IMR-90 (cell line): ENCODE measurements around the gene DOCK10. TPM values are rescaled to one million over a fixed set of nuclear protein-coding genes. Genes with fewer than 3 reads are reported as not detected.

Source experiments
- ATAC-seq: fragments of 200-7000 bp; cut with Tn5 transposase; 2 replicates; pipeline ENCODE4 v1.9.1; 2020; ENCODE audit warnings: low read depth, mild to moderate bottlenecking, moderate library complexity
- BruUV-seq: library from RNA; stranded (reverse); fragments of 400-500 nt; replicated peaks from 2 replicates; lab custom pipeline; 2021; lab: Mats Ljungman, UMichigan
- CTCF ChIA-PET: fragments of 300-600 bp; formaldehyde crosslinking; extraction: SDS; loops from one replicate; lab custom pipeline; 2021; ENCODE audit warnings: antibody characterized with exemption; lab: Yijun Ruan, JAX
- POLR2A ChIA-PET: fragments of 300-600 bp; sonication (Branson Sonifier 250); formaldehyde crosslinking; loops from one replicate; lab custom pipeline; 2022; ENCODE audit warnings: antibody characterized with exemption; ENCODE audit not compliant: unreplicated experiment; lab: Charles Lee
- DNase-seq: peaks from one replicate; pipeline ENCODE4 v3.0.0; 2013
- H2AFZ ChIP-seq: replicated peaks from 2 replicates; pipeline ENCODE3; 2013; ENCODE audit warnings: low read length, mild to moderate bottlenecking; ENCODE audit not compliant: poor library complexity
- H2AK5ac ChIP-seq: 2 replicates; pipeline ENCODE4 v1.6.1; 2013; ENCODE audit warnings: low read depth, low read length, inconsistent platforms
- H2AK9ac ChIP-seq: replicated peaks from 2 replicates; pipeline ENCODE3; 2013; ENCODE audit warnings: mild to moderate bottlenecking, low read depth, low read length, moderate library complexity; ENCODE audit not compliant: poor library complexity
- H2BK120ac ChIP-seq: 2 replicates; pipeline ENCODE4 v1.6.1; 2013; ENCODE audit warnings: low read depth, low read length, inconsistent platforms
- H2BK15ac ChIP-seq: 3 replicates; pipeline ENCODE4 v1.6.1; 2013; ENCODE audit warnings: low read depth, low read length, inconsistent platforms
- H2BK20ac ChIP-seq: 2 replicates; pipeline ENCODE4 v1.6.1; 2013; ENCODE audit warnings: low read depth, mild to moderate bottlenecking, inconsistent platforms, low read length, moderate library complexity
- H2BK5ac ChIP-seq: 2 replicates; pipeline ENCODE4 v1.6.1; 2013; ENCODE audit warnings: mild to moderate bottlenecking, low read depth, low read length, inconsistent platforms; ENCODE audit not compliant: poor library complexity, severe bottlenecking
- H3K14ac ChIP-seq: replicated peaks from 2 replicates; pipeline ENCODE4 v1.6.1; 2013; ENCODE audit warnings: low read depth, low read length, inconsistent platforms
- H3K18ac ChIP-seq: 2 replicates; pipeline ENCODE4 v1.6.1; 2013; ENCODE audit warnings: low read depth, low read length, control low read depth
- H3K23ac ChIP-seq: 2 replicates; pipeline ENCODE4 v1.6.1; 2013; ENCODE audit warnings: low read depth, low read length, inconsistent platforms
- H3K27ac ChIP-seq: 2 replicates; pipeline ENCODE4 v1.5.1; 2013; ENCODE audit warnings: mild to moderate bottlenecking, control low read depth, low read length; ENCODE audit not compliant: insufficient read depth
- H3K27me3 ChIP-seq: 2 replicates; pipeline ENCODE4 v1.6.1; 2013; ENCODE audit warnings: low read length; ENCODE audit not compliant: control insufficient read depth, insufficient read depth
- H3K36me3 ChIP-seq: 2 replicates; pipeline ENCODE4 v1.6.1; 2013; ENCODE audit warnings: low read length, mixed read lengths; ENCODE audit not compliant: control insufficient read depth, insufficient read depth
- H3K4ac ChIP-seq: 2 replicates; pipeline ENCODE4 v1.6.1; 2013; ENCODE audit warnings: low read depth, low read length, inconsistent platforms
- H3K4me1 ChIP-seq: 2 replicates; pipeline ENCODE4 v1.6.1; 2013; ENCODE audit warnings: low read length, mixed read lengths; ENCODE audit not compliant: control insufficient read depth, insufficient read depth
- H3K4me2 ChIP-seq: 2 replicates; pipeline ENCODE4 v1.6.1; 2013; ENCODE audit warnings: low read depth, mild to moderate bottlenecking, control low read depth, low read length, moderate library complexity
- H3K4me3 ChIP-seq: 2 replicates; pipeline ENCODE4 v1.5.1; 2013; ENCODE audit warnings: low read depth, mild to moderate bottlenecking, control low read depth, low read length, moderate library complexity; ENCODE audit not compliant: insufficient read depth
- H3K56ac ChIP-seq: 2 replicates; pipeline ENCODE4 v1.6.1; 2013; ENCODE audit warnings: low read length, inconsistent platforms; ENCODE audit not compliant: insufficient read depth; ENCODE audit errors: extremely low read depth
- H3K79me1 ChIP-seq, 2 experiments: 2 replicates each; pipeline ENCODE4 v1.6.1; 2013; ENCODE audit warnings: low read length in 2 of 2, inconsistent platforms in 1 of 2, low read depth in 1 of 2
- H3K9ac ChIP-seq: 2 replicates; pipeline ENCODE4 v1.6.1; 2013; ENCODE audit warnings: low read depth, low read length, control low read depth
- H3K9me1 ChIP-seq: 2 replicates; pipeline ENCODE4 v1.6.1; 2013; ENCODE audit warnings: low read length, inconsistent platforms; ENCODE audit not compliant: insufficient read depth
- H3K9me3 ChIP-seq: 2 replicates; pipeline ENCODE4 v1.6.1; 2013; ENCODE audit warnings: low read length; ENCODE audit not compliant: control insufficient read depth, insufficient read depth
- H4K20me1 ChIP-seq: 2 replicates; pipeline ENCODE4 v1.6.1; 2013; ENCODE audit warnings: low read length, inconsistent platforms; ENCODE audit not compliant: insufficient read depth
- H4K5ac ChIP-seq: 2 replicates; pipeline ENCODE4 v1.6.1; 2013; ENCODE audit warnings: mild to moderate bottlenecking, low read depth, low read length, control low read depth
- H4K8ac ChIP-seq, 2 experiments: 2 replicates each; pipeline ENCODE4 v1.6.1; 2013; ENCODE audit warnings: low read depth in 2 of 2, low read length in 2 of 2, control low read depth in 1 of 2, inconsistent platforms in 1 of 2
- H4K91ac ChIP-seq: 2 replicates; pipeline ENCODE4 v1.6.1; 2013; ENCODE audit warnings: low read depth, low read length, inconsistent platforms; ENCODE audit not compliant: insufficient read depth
- BHLHE40 ChIP-seq: fragments of 150-350 bp; IDR thresholded peaks from 2 replicates; pipeline ENCODE4 v1.6.1; 2016; ENCODE audit warnings: mild to moderate bottlenecking, low read depth, low read length
- CHD1 ChIP-seq: IDR thresholded peaks from 2 replicates; pipeline ENCODE4 v1.6.1; 2012; ENCODE audit warnings: low read depth, low read length, improper control_type of control experiment
- FOS ChIP-seq: fragments of 150-350 bp; IDR thresholded peaks from 2 replicates; pipeline ENCODE4 v1.6.1; 2016; ENCODE audit warnings: low read depth, low read length
- MAFK ChIP-seq: IDR thresholded peaks from 2 replicates; pipeline ENCODE4 v1.6.1; 2012; ENCODE audit warnings: low read depth, low read length, improper control_type of control experiment
- MAZ ChIP-seq: IDR thresholded peaks from 2 replicates; pipeline ENCODE4 v1.6.1; 2012; ENCODE audit warnings: low read depth, mild to moderate bottlenecking, low read length, improper control_type of control experiment, moderate library complexity, borderline replicate concordance
- MXI1 ChIP-seq: IDR thresholded peaks from 2 replicates; pipeline ENCODE4 v1.6.1; 2012; ENCODE audit warnings: low read depth, mild to moderate bottlenecking, low read length, moderate library complexity, borderline replicate concordance
- NFE2L2 ChIP-seq: fragments of 150-350 bp; IDR thresholded peaks from 2 replicates; pipeline ENCODE4 v1.6.1; 2016; ENCODE audit warnings: low read depth, mild to moderate bottlenecking, low read length
- POLR2A ChIP-seq: IDR thresholded peaks from 2 replicates; pipeline ENCODE4 v1.6.1; 2012; ENCODE audit warnings: mild to moderate bottlenecking, low read depth, low read length
- RAD21 ChIP-seq: IDR thresholded peaks from 2 replicates; pipeline ENCODE4 v1.6.1; 2012; ENCODE audit warnings: low read length, improper control_type of control experiment
- RCOR1 ChIP-seq: IDR thresholded peaks from 2 replicates; pipeline ENCODE4 v1.6.1; 2012; ENCODE audit warnings: mild to moderate bottlenecking, low read length, improper control_type of control experiment; ENCODE audit not compliant: insufficient replicate concordance
- RFX5 ChIP-seq: IDR thresholded peaks from 2 replicates; pipeline ENCODE4 v1.8.0; 2012; ENCODE audit warnings: low read depth, mild to moderate bottlenecking, low read length, moderate library complexity
- SMC3 ChIP-seq: fragments of 150-350 bp; IDR thresholded peaks from 2 replicates; pipeline ENCODE4 v1.6.1; 2016; ENCODE audit warnings: low read depth, mild to moderate bottlenecking, antibody characterized with exemption, low read length, moderate library complexity
- USF2 ChIP-seq: fragments of 150-350 bp; IDR thresholded peaks from 2 replicates; pipeline ENCODE4 v1.6.1; 2017; ENCODE audit warnings: mild to moderate bottlenecking, antibody characterized with exemption, low read length, low read depth
- WGBS, 2 experiments: methylation state at CpG; one replicate each; pipeline versions ENCODE4 v1.1.5 to v1.1.7; 2013; ENCODE audit warnings: missing lambda C conversion rate in 2 of 2; ENCODE audit not compliant: insufficient read length in 1 of 2; ENCODE audit errors: extremely low coverage in 2 of 2; 5-methylcytosine and 5-hydroxymethylcytosine counted together
- dilution Hi-C: fragments of 300-500 bp; cut with HindIII; formaldehyde crosslinking; loops from one replicate; pipeline ENCODE4 v1.14.3; 2018; ENCODE audit warnings: low sequenced_read_pairs; ENCODE audit not compliant: unreplicated experiment
- in situ Hi-C: fragments of 300-500 bp; cut with MboI; formaldehyde crosslinking; loops from 3 replicates; pipeline ENCODE4 v1.14.3; 2019; ENCODE audit warnings: low sequenced_read_pairs, inconsistent platforms, mixed read lengths
- intact Hi-C: fragments of 100-400 bp; cut with micrococcal nuclease; formaldehyde crosslinking; loops from 2 replicates; pipeline ENCODE4 v1.10.0; 2022
- polyA plus RNA-seq, 3 experiments: library from polyadenylated mRNA; depleted of rRNA; stranded (reverse); fragments of >200 nt; gene quantifications; 2 replicates each; pipeline ENCODE4 v1.2.3, GENCODE V29; 2012; ENCODE audit warnings: low replicate concordance in 1 of 3
- total RNA-seq: library from RNA; depleted of rRNA; stranded (reverse); fragments of >200 nt; gene quantifications from 2 replicates; pipeline ENCODE4 v1.2.3, GENCODE V29; 2012
- TF ChIP-seq, protein P1 (sequence below): fragments of 150-350 bp; IDR thresholded peaks from 2 replicates; pipeline ENCODE4 v1.6.1; 2016; ENCODE audit warnings: low read depth, mild to moderate bottlenecking, low read length, moderate library complexity, borderline replicate concordance

The DOCK10 gene
- total and polyA plus RNA-seq, 2 of the 4 experiments (the other 2 are of a cell fraction), result 58.6 to 75.3 TPM

DNA sequence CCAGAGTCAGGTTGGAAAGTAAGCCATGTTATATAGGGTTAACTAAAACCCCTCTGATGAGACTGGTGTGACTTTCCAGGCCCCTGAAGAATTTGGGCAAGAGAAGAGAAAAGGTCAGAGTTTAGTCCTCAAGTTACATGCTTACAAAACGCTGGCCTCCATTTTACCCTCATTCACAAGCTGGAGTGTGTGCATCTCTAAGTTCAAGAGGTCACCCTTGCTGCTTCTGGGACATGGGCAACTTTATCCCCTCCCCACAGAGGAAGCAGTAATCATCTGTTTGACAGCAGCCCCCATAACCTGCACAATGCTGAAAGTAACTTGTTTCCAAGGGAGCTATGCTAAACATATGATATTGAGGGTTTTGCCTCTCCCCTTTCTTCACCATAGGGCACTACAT, 240.9 kb downstream of the DOCK10 start:
- Histone ChIP-seq H2BK120ac (no peak overlapping the region), H3K4me1 (peaks cover 3% of the 10 kb centered on the region; the same call in 1 of the 2 replicates), H3K27me3 (no peaks in the 10 kb centered on the region), H2AK9ac (no peak overlapping the region), H3K9me3 (no peaks in the 10 kb centered on the region), H3K9ac (no peak overlapping the region), H3K9me1 (no peaks in the 10 kb centered on the region), H2BK15ac (no peak overlapping the region), H3K14ac (no peak overlapping the region), H3K36me3 (peaks cover 11% of the 10 kb centered on the region), H2AK5ac (no peak overlapping the region), H4K8ac (no peak overlapping the region), H2BK20ac (no peak overlapping the region), H3K27ac (no peak overlapping the region), H3K23ac (no peak overlapping the region), H3K4me3 (no peak overlapping the region), H3K18ac (no peak overlapping the region), H3K56ac (no peak overlapping the region), H3K4ac (no peak overlapping the region), H4K91ac (no peak overlapping the region), H3K4me2 (no peak overlapping the region), H2AFZ (no peak overlapping the region), H4K5ac (no peak overlapping the region), H3K79me1 (no peaks in the 10 kb centered on the region), H4K20me1 (no peaks in the 10 kb centered on the region), H2BK5ac (no peak overlapping the region)
- TF ChIP-seq FOS, result no peak
- TF ChIP-seq MXI1, result no peak
- no peak for TF ChIP-seq BHLHE40
- no peak for TF ChIP-seq RAD21
- TF ChIP-seq RFX5, result no peak
- TF ChIP-seq USF2, result no peak
- no peak for TF ChIP-seq CHD1
- no peak for TF ChIP-seq RCOR1
- no peak for TF ChIP-seq MAFK
- TF ChIP-seq NFE2L2, result no peak
- no peak for TF ChIP-seq SMC3
- no peak for TF ChIP-seq POLR2A
- TF ChIP-seq, protein P1, sequence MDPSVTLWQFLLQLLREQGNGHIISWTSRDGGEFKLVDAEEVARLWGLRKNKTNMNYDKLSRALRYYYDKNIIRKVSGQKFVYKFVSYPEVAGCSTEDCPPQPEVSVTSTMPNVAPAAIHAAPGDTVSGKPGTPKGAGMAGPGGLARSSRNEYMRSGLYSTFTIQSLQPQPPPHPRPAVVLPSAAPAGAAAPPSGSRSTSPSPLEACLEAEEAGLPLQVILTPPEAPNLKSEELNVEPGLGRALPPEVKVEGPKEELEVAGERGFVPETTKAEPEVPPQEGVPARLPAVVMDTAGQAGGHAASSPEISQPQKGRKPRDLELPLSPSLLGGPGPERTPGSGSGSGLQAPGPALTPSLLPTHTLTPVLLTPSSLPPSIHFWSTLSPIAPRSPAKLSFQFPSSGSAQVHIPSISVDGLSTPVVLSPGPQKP, result no peak
- TF ChIP-seq MAZ, result no peak
- ChIA-PET POLR2A (no interaction called here), CTCF (interaction anchor here (0.5 kb wide), 1 partner anchor 154 kb away, joined by 4 read pairs; no protein-coding TSS in a partner anchor)
- no peak for DNase-seq
- no TSS peak for BruUV-seq
- dilution Hi-C loops (no loop called here), in situ Hi-C loops (no loop called here), intact Hi-C loops (loop anchor here (5.0 kb wide), 2 partner anchors 201 to 861 kb away; no protein-coding TSS in a partner anchor)
- no CpG with 5 or more reads among the region's 1 CpG for WGBS, 2 experiments
- ATAC-seq, result no peak
